ENCODE data around the gene RNF152. TPM values are rescaled to one million over a fixed set of nuclear protein-coding genes. Genes with fewer than 3 reads are reported as not detected.
"Not testable (repeated sequence)": the region's sequence is repeated elsewhere in the genome, so short reads cannot be mapped to it uniquely, and the experiment has no call there.

Gene RNF152
- total and polyA plus RNA-seq, 11 donors, result 2.8 to 24.0 (median 10.7) TPM

GRCh38 chr18:61803393-61803792 is 89.4 kb downstream of the RNF152 start:
- intact Hi-C loops (cut with DNase I), result no loop called here
- WGBS, 4 donors, result 67 to 86% (median 77%) methylated on average over 2 of the region's 2 CpGs
- H3K36me3 ChIP-seq, result no peaks in the 10 kb centered on the region
- DNase-seq, result no peak
- no peak for ATAC-seq
- H3K27me3 ChIP-seq, result no peaks in the 10 kb centered on the region
- TF ChIP-seq POLR2A (IDR thresholded peaks at IDR 0.05), result no peak
- TF ChIP-seq, protein P1, sequence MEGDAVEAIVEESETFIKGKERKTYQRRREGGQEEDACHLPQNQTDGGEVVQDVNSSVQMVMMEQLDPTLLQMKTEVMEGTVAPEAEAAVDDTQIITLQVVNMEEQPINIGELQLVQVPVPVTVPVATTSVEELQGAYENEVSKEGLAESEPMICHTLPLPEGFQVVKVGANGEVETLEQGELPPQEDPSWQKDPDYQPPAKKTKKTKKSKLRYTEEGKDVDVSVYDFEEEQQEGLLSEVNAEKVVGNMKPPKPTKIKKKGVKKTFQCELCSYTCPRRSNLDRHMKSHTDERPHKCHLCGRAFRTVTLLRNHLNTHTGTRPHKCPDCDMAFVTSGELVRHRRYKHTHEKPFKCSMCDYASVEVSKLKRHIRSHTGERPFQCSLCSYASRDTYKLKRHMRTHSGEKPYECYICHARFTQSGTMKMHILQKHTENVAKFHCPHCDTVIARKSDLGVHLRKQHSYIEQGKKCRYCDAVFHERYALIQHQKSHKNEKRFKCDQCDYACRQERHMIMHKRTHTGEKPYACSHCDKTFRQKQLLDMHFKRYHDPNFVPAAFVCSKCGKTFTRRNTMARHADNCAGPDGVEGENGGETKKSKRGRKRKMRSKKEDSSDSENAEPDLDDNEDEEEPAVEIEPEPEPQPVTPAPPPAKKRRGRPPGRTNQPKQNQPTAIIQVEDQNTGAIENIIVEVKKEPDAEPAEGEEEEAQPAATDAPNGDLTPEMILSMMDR (IDR thresholded peaks at IDR 0.05), result no peak
- no peak overlapping the region for H3K27ac ChIP-seq
- H3K4me1 ChIP-seq, result no peaks in the 10 kb centered on the region
- peaks cover 0 to under 1% (median 0%) of the 10 kb centered on the region in 12 donors for H3K9me3 ChIP-seq
- H3K4me3 ChIP-seq, result no peak overlapping the region

DNA sequence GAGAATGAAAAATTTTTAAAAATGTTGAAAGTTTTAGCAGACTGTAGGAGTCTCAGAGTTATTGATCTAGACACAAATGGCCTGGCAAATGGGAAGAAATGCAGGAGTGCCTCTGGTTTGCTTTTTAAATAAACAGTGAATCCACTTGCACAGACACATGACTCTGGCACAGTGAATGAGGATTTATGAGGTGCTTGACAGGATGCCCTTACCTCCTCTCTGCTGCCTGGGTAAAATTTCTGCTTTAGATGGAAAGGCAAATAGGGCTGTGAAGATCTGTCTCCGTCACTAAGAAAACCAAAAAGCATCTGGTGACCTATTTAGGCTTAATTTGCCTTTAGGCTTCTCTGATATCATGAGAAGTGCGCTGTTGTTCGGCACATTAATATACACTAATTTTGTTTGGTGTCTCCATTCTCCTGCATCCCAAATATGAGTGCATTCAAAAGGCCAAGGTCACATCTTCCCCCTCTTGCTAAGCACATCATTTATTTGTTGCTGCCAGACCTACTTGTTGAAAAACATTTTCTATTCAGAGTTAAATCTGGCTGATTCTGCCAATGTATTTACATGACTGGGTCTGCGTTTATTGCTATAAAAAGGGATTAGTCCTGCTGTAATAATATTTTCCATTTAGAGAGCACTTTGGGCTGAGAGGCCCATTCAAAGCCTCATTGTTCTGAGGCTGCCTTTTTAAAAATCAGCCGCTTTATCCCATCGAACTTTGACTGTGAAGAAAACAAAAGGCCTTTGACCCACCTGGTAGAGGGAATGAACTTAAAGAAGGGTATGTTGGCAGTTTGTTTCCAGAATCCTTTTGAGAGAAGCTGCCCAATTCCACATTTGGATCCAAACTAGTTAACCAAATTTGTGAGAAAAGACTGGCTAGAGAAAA is 94.9 kb downstream of the RNF152 start:
- Histone ChIP-seq H3K4me1 (no peaks in the 10 kb centered on the region), H3K4me3 (no peak overlapping the region), H3K27ac (no peak overlapping the region), H3K9me3 (peaks cover 0 to 9% (median 0%) of the 10 kb centered on the region in 12 donors), H3K36me3 (no peaks in the 10 kb centered on the region), H3K27me3 (no peaks in the 10 kb centered on the region)
- ATAC-seq (no peak), DNase-seq (no peak)
- intact Hi-C loops (cut with DNase I), result no loop called here
- 91 to 96% (median 95%) methylated on average over 6 of the region's 6 CpGs for WGBS, 4 donors
- TF ChIP-seq POLR2A (IDR thresholded peaks at IDR 0.05), result no peak
- TF ChIP-seq, protein P1 (IDR thresholded peaks at IDR 0.05), result no peak

DNA sequence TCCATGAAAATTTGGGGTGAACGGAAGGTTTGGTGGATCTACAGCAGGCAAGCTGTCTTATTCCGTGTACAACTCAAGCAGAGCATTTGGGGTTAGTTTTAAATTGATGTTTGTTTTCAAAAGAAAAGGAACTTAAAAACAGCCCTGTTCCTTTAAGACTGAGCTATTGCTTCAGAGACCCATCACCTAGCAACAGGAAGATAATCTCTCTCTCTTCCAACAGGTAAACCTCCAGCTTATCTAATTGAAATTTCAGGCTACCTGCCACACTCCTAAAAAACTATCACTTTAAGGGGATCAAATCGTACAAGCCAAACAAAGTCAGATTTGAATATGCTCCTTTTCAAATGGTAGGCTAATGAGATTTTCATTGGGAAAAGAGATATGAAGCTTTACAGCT is 101.8 kb downstream of the RNF152 start:
- DNase-seq (no peak), ATAC-seq (no peak)
- TF ChIP-seq, protein P1 (IDR thresholded peaks at IDR 0.05), result no peak
- no peak for TF ChIP-seq POLR2A (IDR thresholded peaks at IDR 0.05)
- intact Hi-C loops (cut with DNase I), result no loop called here
- H3K9me3 ChIP-seq, result peaks cover 0 to 22% (median 12%) of the 10 kb centered on the region in 12 donors
- no peaks in the 10 kb centered on the region for H3K27me3 ChIP-seq
- no peaks in the 10 kb centered on the region for H3K4me1 ChIP-seq
- WGBS, 4 donors, result 80 to 94% (median 84%) methylated on average over 3 of the region's 3 CpGs
- H3K4me3 ChIP-seq, result no peak overlapping the region
- no peaks in the 10 kb centered on the region for H3K36me3 ChIP-seq
- H3K27ac ChIP-seq, result no peak overlapping the region

GRCh38 chr18:61787011-61787670 is 105.7 kb downstream of the RNF152 start:
- H3K4me3 ChIP-seq; H3K36me3 ChIP-seq; H3K27me3 ChIP-seq; H3K27ac ChIP-seq; DNase-seq; ATAC-seq; H3K4me1 ChIP-seq; intact Hi-C loops (cut with DNase I): not testable (repeated sequence)
- 75 to 93% (median 86%) methylated on average over 1 of the region's 1 CpG for WGBS, 4 donors
- H3K9me3 ChIP-seq, result peaks cover 0 to 25% (median 12%) of the 10 kb centered on the region in 12 donors

All from heart left ventricle (tissue), 16 donors.